SK-N-SH treated with all-trans-retinoic acid at 6 μM for 48 hours (cell line): Measurements from ENCODE around the gene SEPTIN5.

ENCODE experiments used
- ARNTL ChIP-seq: fragments of 450-650 bp; formaldehyde crosslinking; IDR thresholded peaks from 2 replicates; pipeline ENCODE4 v1.5.0; 2020; ENCODE audit warnings: low read depth, mild to moderate bottlenecking, moderate library complexity, borderline replicate concordance
- BACH2 ChIP-seq: fragments of 250-450 bp; sonication (Bioruptor Pico); IDR thresholded peaks from 2 replicates; pipeline ENCODE4 v1.9.0; 2021; ENCODE audit warnings: mild to moderate bottlenecking, borderline replicate concordance
- ISL1 ChIP-seq: fragments of 250-450 bp; sonication (Bioruptor Pico); IDR thresholded peaks from 2 replicates; pipeline ENCODE4 v2.1.2; 2022; ENCODE audit warnings: mild to moderate bottlenecking, moderate library complexity
- PATZ1 ChIP-seq: fragments of 250-450 bp; sonication (Bioruptor Pico); IDR thresholded peaks from 2 replicates; pipeline ENCODE4 v1.8.0; 2020; ENCODE audit warnings: mild to moderate bottlenecking, moderate library complexity, borderline replicate concordance
- RARB ChIP-seq: fragments of 250-450 bp; sonication (Bioruptor Pico); IDR thresholded peaks from 2 replicates; pipeline ENCODE4 v1.8.0; 2021; ENCODE audit warnings: mild to moderate bottlenecking, moderate library complexity
- TSHZ2 ChIP-seq: fragments of 250-450 bp; sonication (Bioruptor Pico); IDR thresholded peaks from 2 replicates; pipeline ENCODE4 v1.5.0; 2020; ENCODE audit warnings: mild to moderate bottlenecking, moderate library complexity
- ZFP3 ChIP-seq: fragments of 250-450 bp; sonication (Bioruptor Pico); IDR thresholded peaks from 2 replicates; pipeline ENCODE4 v1.5.0; 2020; ENCODE audit warnings: mild to moderate bottlenecking, moderate library complexity
- ZFP30 ChIP-seq: fragments of 450-650 bp; formaldehyde crosslinking; IDR thresholded peaks from 2 replicates; pipeline ENCODE4 v1.5.0; 2022; ENCODE audit warnings: mild to moderate bottlenecking, moderate library complexity
- TF ChIP-seq, protein P1 (sequence below): fragments of 250-450 bp; sonication (Bioruptor Pico); IDR thresholded peaks from 2 replicates; pipeline ENCODE4 v1.5.1; 2021; ENCODE audit warnings: mild to moderate bottlenecking, moderate library complexity

GRCh38 chr22:19743081-19743480 lies 28.8 kb downstream of the SEPTIN5 start:
- TF ChIP-seq ZFP30 (no peak), BACH2 (CRISPR knock-in tag) (no peak), ZFP3 (no peak), PATZ1 (CRISPR knock-in tag) (no peak), ARNTL (CRISPR knock-in tag) (no peak), TSHZ2 (no peak), RARB (CRISPR knock-in tag) (no peak), ISL1 (no peak)
- TF ChIP-seq, protein P1, sequence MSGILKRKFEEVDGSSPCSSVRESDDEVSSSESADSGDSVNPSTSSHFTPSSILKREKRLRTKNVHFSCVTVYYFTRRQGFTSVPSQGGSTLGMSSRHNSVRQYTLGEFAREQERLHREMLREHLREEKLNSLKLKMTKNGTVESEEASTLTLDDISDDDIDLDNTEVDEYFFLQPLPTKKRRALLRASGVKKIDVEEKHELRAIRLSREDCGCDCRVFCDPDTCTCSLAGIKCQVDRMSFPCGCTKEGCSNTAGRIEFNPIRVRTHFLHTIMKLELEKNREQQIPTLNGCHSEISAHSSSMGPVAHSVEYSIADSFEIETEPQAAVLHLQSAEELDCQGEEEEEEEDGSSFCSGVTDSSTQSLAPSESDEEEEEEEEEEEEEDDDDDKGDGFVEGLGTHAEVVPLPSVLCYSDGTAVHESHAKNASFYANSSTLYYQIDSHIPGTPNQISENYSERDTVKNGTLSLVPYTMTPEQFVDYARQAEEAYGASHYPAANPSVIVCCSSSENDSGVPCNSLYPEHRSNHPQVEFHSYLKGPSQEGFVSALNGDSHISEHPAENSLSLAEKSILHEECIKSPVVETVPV (CRISPR knock-in tag) = no peak
